CD4-positive, alpha-beta T cell treated with Interleukin-10 for 1 hour (primary cell): ENCODE measurements around the gene COMP.
A peak's percentile ranks its signal among the peaks of the same experiment; 100 is the strongest.

ENCODE experiments used
- DNase-seq: peaks from one replicate; pipeline ENCODE4 v3.0.0-alpha.2; 2020

The COMP gene

GRCh38 chr19:18803550-18804138 is 12.5 kb upstream of the COMP start:
- no peak for DNase-seq

GRCh38 chr19:18802354-18802753 is 11.2 kb upstream of the COMP start:
- DNase-seq = no peak

GRCh38 chr19:18800636-18801035 is 9.5 kb upstream of the COMP start:
- DNase-seq = no peak

- DNase-seq = no peak
Measured at GRCh38 chr19:18800079-18800478, 9.0 kb upstream of the COMP start.

GRCh38 chr19:18799389-18799970 is 8.4 kb upstream of the COMP start:
- no peak for DNase-seq

- no peak for DNase-seq
Measured at GRCh38 chr19:18798384-18799352, 7.6 kb upstream of the COMP start.

- DNase-seq = no peak
Measured at GRCh38 chr19:18796239-18796638, 5.1 kb upstream of the COMP start.

- no peak for DNase-seq
Measured at GRCh38 chr19:18795540-18795939, 4.4 kb upstream of the COMP start.

- DNase-seq = no peak
Measured at GRCh38 chr19:18794692-18795091, 3.6 kb upstream of the COMP start.

GRCh38 chr19:18794029-18794313 is 2.9 kb upstream of the COMP start:
- DNase-seq = no peak

- DNase-seq = no peak
Measured at GRCh38 chr19:18793144-18794028, 2.3 kb upstream of the COMP start.

GRCh38 chr19:18792661-18793060 is 1.6 kb upstream of the COMP start:
- no peak for DNase-seq

GRCh38 chr19:18791315-18791678 is 192 bp upstream of the COMP start:
- no peak for DNase-seq

- DNase-seq = peak; percentile 38
Measured at GRCh38 chr19:18789883-18790565, 1.1 kb downstream of the COMP start.

GRCh38 chr19:18789422-18789869 is 1.7 kb downstream of the COMP start:
- no peak for DNase-seq

GRCh38 chr19:18788529-18789421 is 2.3 kb downstream of the COMP start:
- no peak for DNase-seq

- DNase-seq = peak; percentile 72
Measured at GRCh38 chr19:18785179-18786124, 5.7 kb downstream of the COMP start.

- DNase-seq = no peak
Measured at GRCh38 chr19:18784786-18785120, 6.4 kb downstream of the COMP start.

GRCh38 chr19:18783958-18784785 is 6.9 kb downstream of the COMP start:
- no peak for DNase-seq
